ENCODE data around the gene KLF11. TPM values are rescaled to one million over a fixed set of nuclear protein-coding genes. Genes with fewer than 3 reads are reported as not detected.

KLF11 gene
- total and polyA plus RNA-seq, 2 experiments from 2014 or later = 10.2 to 11.3 TPM

DNA sequence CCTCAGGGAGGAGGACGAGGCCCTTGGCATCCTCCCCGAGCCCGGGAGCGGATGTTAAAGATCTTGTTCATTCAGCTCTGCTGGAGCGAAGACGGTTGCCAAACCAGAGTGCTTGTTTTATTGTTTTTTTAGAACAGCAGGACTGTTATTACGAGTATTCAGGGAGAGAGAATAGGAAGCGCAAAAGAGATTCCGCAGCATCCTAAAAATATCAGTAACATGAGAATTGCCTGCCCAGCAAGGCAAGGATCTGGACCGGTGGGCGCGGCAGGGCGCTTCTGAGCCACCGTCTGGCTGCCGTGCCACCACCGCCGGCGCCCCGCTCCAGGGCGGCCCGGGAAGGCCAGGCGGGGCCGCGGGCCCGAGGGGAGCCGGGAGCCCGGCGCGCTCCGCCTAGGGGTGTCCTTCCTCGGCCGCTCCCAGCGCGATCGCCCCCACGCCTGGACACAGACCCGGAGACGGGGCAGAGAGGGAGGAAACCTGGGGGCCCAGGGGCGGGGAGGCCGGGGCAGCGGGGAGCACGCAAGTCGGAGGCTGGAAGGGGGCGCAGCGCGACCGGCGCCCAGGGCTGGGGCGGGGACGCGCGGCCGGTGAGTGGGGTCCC lies 36.0 kb downstream of the KLF11 start:
- peak overlapping the region; percentile 82 for H2AFZ ChIP-seq
- no peaks in the 10 kb centered on the region for H3K36me3 ChIP-seq (replicated peaks; ENCODE audit: insufficient read depth, low read depth)
- peak overlapping the region; percentile 93 for H3K4me2 ChIP-seq
- peak; percentile 64 for DNase-seq (ENCODE audit: low spot score)
- H3K27me3 ChIP-seq = peaks cover 73% of the 10 kb centered on the region
- 6% methylated on average over 26 of the region's 53 CpGs for WGBS (ENCODE audit: low lambda C conversion rate, missing lambda C conversion rate)
- peak overlapping the region; percentile 71 for H3K4me3 ChIP-seq
- peaks cover 5% of the 10 kb centered on the region for H3K4me1 ChIP-seq (ENCODE audit: insufficient read depth)
- H3K9me2 ChIP-seq (replicated peaks; ENCODE audit: insufficient read depth) = no peaks in the 10 kb centered on the region
- H3K9me3 ChIP-seq (ENCODE audit: low read depth) = no peaks in the 10 kb centered on the region
- TF ChIP-seq, protein P1, sequence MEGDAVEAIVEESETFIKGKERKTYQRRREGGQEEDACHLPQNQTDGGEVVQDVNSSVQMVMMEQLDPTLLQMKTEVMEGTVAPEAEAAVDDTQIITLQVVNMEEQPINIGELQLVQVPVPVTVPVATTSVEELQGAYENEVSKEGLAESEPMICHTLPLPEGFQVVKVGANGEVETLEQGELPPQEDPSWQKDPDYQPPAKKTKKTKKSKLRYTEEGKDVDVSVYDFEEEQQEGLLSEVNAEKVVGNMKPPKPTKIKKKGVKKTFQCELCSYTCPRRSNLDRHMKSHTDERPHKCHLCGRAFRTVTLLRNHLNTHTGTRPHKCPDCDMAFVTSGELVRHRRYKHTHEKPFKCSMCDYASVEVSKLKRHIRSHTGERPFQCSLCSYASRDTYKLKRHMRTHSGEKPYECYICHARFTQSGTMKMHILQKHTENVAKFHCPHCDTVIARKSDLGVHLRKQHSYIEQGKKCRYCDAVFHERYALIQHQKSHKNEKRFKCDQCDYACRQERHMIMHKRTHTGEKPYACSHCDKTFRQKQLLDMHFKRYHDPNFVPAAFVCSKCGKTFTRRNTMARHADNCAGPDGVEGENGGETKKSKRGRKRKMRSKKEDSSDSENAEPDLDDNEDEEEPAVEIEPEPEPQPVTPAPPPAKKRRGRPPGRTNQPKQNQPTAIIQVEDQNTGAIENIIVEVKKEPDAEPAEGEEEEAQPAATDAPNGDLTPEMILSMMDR (IDR thresholded peaks at IDR 0.05; ENCODE audit: poor library complexity) = no peak
- peak; percentile 1 for TF ChIP-seq EZH2phosphoT487 (IDR thresholded peaks at IDR 0.05; ENCODE audit: low read depth, severe bottlenecking, unreplicated experiment)
- TF ChIP-seq EZH2 (IDR thresholded peaks at IDR 0.05; ENCODE audit: borderline replicate concordance) = peak; percentile 69
- H3K27ac ChIP-seq = peak overlapping the region; percentile 31
- H4K20me1 ChIP-seq (ENCODE audit: insufficient read depth, poor library complexity, severe bottlenecking) = no peaks in the 10 kb centered on the region
- no peaks in the 10 kb centered on the region for H3K79me2 ChIP-seq

DNA sequence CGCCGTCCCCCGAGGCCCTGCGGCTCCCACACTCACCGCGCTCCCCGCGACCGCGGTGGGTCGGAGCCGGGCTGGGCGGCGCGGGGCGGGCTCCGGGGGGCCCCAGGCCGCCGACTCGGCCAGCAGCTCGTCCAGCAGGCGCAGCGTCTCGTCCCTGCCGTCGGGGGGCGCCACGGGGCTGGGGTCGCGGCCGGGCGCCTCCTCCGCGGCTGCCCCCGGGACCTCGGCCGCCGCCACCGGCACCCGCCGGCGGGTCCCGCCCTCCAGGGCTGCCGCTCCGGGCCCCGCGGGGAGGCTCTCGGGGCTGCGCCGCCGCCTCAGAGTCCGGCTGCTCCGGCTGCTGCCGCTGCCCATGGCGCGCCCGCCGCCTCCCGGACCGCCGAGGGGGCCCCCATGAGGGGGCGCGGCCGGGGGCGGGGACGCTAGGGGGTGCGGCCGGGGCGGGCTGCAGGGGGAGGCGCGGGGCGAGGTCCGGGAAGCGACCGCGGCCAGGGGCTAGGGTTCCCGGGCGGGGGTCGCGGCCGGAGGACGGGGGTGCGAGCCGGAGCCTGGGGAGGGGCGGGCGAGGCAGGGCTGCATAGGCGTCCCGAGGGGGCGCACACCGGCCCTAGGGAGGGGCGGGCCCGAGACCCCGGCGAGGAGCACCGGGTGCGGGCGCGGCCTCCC lies 36.7 kb downstream of the KLF11 start, which contains the start of gene CYS1:
Gene CYS1, minus strand, starts transcription at position 542 of the 666 bp plus-strand sequence. Its CDS starts 188 bp downstream, at position 354.
- Histone ChIP-seq H3K4me2 (peak within 1 kb of the TSS; percentile 93), H3K4me3 (peak within 1 kb of the TSS; percentile 71), H4K20me1 (ENCODE audit: insufficient read depth, poor library complexity, severe bottlenecking) (no peaks in the 10 kb centered on the region), H3K27me3 (peaks cover 75% of the 10 kb centered on the region), H3K27ac (peak within 1 kb of the TSS; percentile 31), H3K9me3 (ENCODE audit: low read depth) (no peaks in the 10 kb centered on the region), H3K9me2 (replicated peaks; ENCODE audit: insufficient read depth) (no peaks in the 10 kb centered on the region), H3K4me1 (ENCODE audit: insufficient read depth) (peaks cover 6% of the 10 kb centered on the region), H3K79me2 (no peaks in the 10 kb centered on the region), H3K36me3 (replicated peaks; ENCODE audit: insufficient read depth, low read depth) (no peaks in the 10 kb centered on the region), H2AFZ (peak within 1 kb of the TSS; percentile 82)
- WGBS (ENCODE audit: low lambda C conversion rate, missing lambda C conversion rate) = 0% methylated on average over 3 of the region's 98 CpGs
- DNase-seq (ENCODE audit: low spot score) = peak; percentile 71
- TF ChIP-seq, protein P1 (IDR thresholded peaks at IDR 0.05; ENCODE audit: poor library complexity) = no peak
- TF ChIP-seq EZH2 (IDR thresholded peaks at IDR 0.05; ENCODE audit: borderline replicate concordance) (no peak), EZH2phosphoT487 (IDR thresholded peaks at IDR 0.05; ENCODE audit: low read depth, severe bottlenecking, unreplicated experiment) (no peak)

DNA sequence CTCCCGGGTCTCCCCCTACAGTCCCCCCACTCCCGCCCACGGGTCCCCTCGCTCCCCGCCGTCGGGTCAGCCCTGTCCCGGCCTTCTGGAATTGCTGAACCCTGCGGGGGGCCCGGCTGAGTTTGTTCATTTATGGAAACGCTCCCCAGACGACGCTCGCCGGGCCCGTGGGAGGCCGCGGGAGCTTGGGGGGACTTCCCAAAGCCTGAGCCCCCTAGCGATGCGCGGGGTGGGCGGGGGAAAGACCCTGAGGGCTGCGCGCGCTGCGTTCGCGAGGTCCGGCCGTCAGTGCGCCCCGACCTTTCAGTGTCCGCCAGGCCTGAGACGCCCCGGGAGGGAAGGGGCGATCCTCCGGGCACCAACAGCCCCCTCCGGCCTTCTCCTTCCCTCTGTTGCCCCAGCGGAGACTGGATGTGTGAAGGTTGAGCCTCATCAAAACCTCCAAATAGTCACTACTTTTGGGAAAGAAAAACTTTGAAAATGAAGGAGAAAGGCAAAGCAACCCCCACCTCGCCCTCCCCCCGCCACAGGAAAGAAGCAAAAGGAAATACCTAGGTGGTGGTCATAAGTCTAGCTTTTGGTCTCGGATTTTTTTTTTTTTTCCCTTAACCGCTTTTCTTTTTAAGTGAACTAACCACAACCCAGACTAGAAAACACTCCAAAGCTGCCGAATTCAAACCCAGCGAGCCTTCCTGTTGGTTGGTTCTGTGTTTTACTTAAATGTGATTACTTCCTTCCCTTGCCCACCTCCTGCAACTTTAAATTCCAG lies 37.4 kb downstream of the KLF11 start:
- Histone ChIP-seq H3K27ac (no peak overlapping the region), H3K36me3 (replicated peaks; ENCODE audit: insufficient read depth, low read depth) (no peaks in the 10 kb centered on the region), H3K9me2 (replicated peaks; ENCODE audit: insufficient read depth) (no peaks in the 10 kb centered on the region), H2AFZ (peak overlapping the region; percentile 31), H4K20me1 (ENCODE audit: insufficient read depth, poor library complexity, severe bottlenecking) (no peaks in the 10 kb centered on the region), H3K27me3 (peaks cover 69% of the 10 kb centered on the region), H3K4me2 (peak overlapping the region; percentile 81), H3K4me1 (ENCODE audit: insufficient read depth) (peaks cover 10% of the 10 kb centered on the region), H3K4me3 (peak overlapping the region; percentile 7), H3K9me3 (ENCODE audit: low read depth) (no peaks in the 10 kb centered on the region), H3K79me2 (no peaks in the 10 kb centered on the region)
- peak; percentile 27 for DNase-seq (ENCODE audit: low spot score)
- TF ChIP-seq, protein P1 (IDR thresholded peaks at IDR 0.05; ENCODE audit: poor library complexity) = no peak
- peak; percentile 81 for TF ChIP-seq EZH2 (IDR thresholded peaks at IDR 0.05; ENCODE audit: borderline replicate concordance)
- TF ChIP-seq EZH2phosphoT487 (IDR thresholded peaks at IDR 0.05; ENCODE audit: low read depth, severe bottlenecking, unreplicated experiment) = no peak
- 23% methylated on average over 23 of the region's 45 CpGs for WGBS (ENCODE audit: low lambda C conversion rate, missing lambda C conversion rate)

Measured in hepatocyte (in vitro differentiated cells).